ENCODE results near the gene CD82.

CD82 gene

DNA sequence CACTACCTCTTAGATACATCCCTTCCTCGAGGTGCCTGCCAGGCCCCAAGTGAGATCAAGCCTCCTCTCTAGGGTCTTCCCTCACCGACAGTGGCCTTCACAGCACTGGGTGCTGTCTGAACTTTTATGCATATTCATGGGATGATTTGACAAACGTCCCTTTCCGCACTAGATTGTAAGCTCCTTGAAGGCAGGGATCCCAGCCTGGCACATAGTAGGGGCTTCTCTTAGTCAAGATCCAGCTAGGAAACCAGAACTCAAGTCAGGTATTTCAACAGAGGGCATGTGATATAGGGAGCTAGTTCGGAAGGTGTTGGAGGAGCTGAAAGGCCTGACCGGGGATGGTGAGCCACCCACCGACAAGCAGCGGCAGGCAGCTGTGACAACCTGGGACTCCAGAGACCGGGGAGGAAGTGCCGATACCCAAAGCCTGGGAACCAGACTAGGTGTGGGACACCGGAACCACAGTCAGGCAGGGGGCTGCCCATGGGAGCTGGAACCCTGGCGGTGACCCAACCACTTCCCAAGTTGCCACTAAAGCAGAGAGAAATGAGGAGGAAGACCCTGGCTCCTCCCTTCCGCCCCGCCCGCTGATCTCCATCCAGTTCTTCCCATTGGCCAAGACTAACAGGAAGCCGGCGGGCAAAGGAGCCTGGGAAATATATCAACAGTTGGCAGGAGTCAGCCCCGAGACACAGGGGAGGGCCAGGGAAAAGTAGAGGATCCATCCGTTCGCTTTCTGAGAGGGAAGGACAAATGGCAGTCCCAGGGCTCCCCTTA, 39.8 kb upstream of the CD82 start:
- Histone ChIP-seq H3K36me3 (ENCODE audit: insufficient read depth, low read length) (no peaks in the 10 kb centered on the region), H3K4me1 (ENCODE audit: control insufficient read depth, insufficient read depth, low read length, unreplicated experiment) (peaks cover 15% of the 10 kb centered on the region), H3K27ac (ENCODE audit: low read depth, low read length) (no peak overlapping the region), H3K79me2 (ENCODE audit: control insufficient read depth, insufficient read depth, low read length, unreplicated experiment) (no peaks in the 10 kb centered on the region), H3K4me3 (ENCODE audit: low read depth, low read length) (no peak overlapping the region), H2AFZ (ENCODE audit: low read length, unreplicated experiment) (no peak overlapping the region), H3K27me3 (ENCODE audit: insufficient read depth, low read length) (peaks cover 15% of the 10 kb centered on the region)

DNA sequence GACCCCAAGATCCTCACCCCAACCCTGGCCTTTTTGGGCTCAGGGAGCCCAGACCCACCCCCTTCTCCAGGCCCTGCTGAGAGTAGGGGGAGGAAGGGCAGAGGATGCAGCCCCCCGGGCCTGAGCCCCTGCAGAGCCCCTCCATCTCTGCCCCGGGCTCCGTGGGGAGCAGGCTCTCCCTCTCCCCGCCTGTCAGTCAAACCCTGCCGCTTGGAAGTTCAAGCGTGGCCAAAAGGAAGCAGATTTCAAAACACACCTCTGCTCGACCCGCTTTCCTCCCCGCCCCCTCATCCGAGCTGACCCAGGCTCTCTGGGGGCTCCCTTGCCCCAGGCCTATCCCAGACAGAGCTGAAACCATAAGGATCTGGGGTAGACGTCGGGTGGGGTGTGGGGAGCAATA, 39.0 kb upstream of the CD82 start:
- Histone ChIP-seq H3K36me3 (ENCODE audit: insufficient read depth, low read length) (no peaks in the 10 kb centered on the region), H3K27ac (ENCODE audit: low read depth, low read length) (no peak overlapping the region), H3K79me2 (ENCODE audit: control insufficient read depth, insufficient read depth, low read length, unreplicated experiment) (no peaks in the 10 kb centered on the region), H3K4me3 (ENCODE audit: low read depth, low read length) (no peak overlapping the region), H3K4me1 (ENCODE audit: control insufficient read depth, insufficient read depth, low read length, unreplicated experiment) (peaks cover 23% of the 10 kb centered on the region), H2AFZ (ENCODE audit: low read length, unreplicated experiment) (no peak overlapping the region), H3K27me3 (ENCODE audit: insufficient read depth, low read length) (peaks cover 8% of the 10 kb centered on the region)

DNA sequence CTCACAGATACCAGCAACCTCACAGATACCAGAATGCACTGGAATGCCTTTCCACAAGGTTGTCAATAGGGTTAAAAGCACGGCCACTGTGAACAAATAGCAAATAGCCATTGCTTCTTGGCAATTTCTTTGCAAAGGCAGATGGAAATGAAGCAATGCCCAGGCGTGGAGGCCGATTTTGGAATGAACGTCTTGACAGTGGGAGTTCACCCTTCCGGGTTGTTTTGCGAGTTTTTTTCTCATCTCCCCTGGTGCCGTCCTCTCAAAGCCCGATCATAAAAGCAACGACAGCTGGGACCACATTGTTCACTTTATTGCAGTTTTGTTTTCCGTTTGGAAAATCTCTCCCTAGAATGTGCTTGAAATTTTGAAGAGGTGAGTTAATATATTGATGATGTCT, 38.0 kb upstream of the CD82 start:
- H3K27me3 ChIP-seq (ENCODE audit: insufficient read depth, low read length) = peaks cover 2% of the 10 kb centered on the region; the same call in 1 of the 2 replicates
- H3K36me3 ChIP-seq (ENCODE audit: insufficient read depth, low read length) = no peaks in the 10 kb centered on the region
- no peak overlapping the region for H3K27ac ChIP-seq (ENCODE audit: low read depth, low read length)
- H3K79me2 ChIP-seq (ENCODE audit: control insufficient read depth, insufficient read depth, low read length, unreplicated experiment) = no peaks in the 10 kb centered on the region
- no peak overlapping the region for H3K4me3 ChIP-seq (ENCODE audit: low read depth, low read length)
- no peak overlapping the region for H2AFZ ChIP-seq (ENCODE audit: low read length, unreplicated experiment)
- H3K4me1 ChIP-seq (ENCODE audit: control insufficient read depth, insufficient read depth, low read length, unreplicated experiment) = peaks cover 23% of the 10 kb centered on the region

GRCh38 chr11:44528103-44528502, 37.4 kb upstream of the CD82 start:
- no peaks in the 10 kb centered on the region for H3K27me3 ChIP-seq (ENCODE audit: insufficient read depth, low read length)
- H3K36me3 ChIP-seq (ENCODE audit: insufficient read depth, low read length) = no peaks in the 10 kb centered on the region
- H3K27ac ChIP-seq (ENCODE audit: low read depth, low read length) = no peak overlapping the region
- H3K4me3 ChIP-seq (ENCODE audit: low read depth, low read length) = no peak overlapping the region
- H3K4me1 ChIP-seq (ENCODE audit: control insufficient read depth, insufficient read depth, low read length, unreplicated experiment) = peaks cover 23% of the 10 kb centered on the region
- no peak overlapping the region for H2AFZ ChIP-seq (ENCODE audit: low read length, unreplicated experiment)
- H3K79me2 ChIP-seq (ENCODE audit: control insufficient read depth, insufficient read depth, low read length, unreplicated experiment) = no peaks in the 10 kb centered on the region

GRCh38 chr11:44528581-44528980, 36.9 kb upstream of the CD82 start:
- H3K36me3 ChIP-seq (ENCODE audit: insufficient read depth, low read length) = no peaks in the 10 kb centered on the region
- H3K4me3 ChIP-seq (ENCODE audit: low read depth, low read length) = no peak overlapping the region
- no peaks in the 10 kb centered on the region for H3K79me2 ChIP-seq (ENCODE audit: control insufficient read depth, insufficient read depth, low read length, unreplicated experiment)
- H2AFZ ChIP-seq (ENCODE audit: low read length, unreplicated experiment) = no peak overlapping the region
- peaks cover 23% of the 10 kb centered on the region for H3K4me1 ChIP-seq (ENCODE audit: control insufficient read depth, insufficient read depth, low read length, unreplicated experiment)
- no peak overlapping the region for H3K27ac ChIP-seq (ENCODE audit: low read depth, low read length)
- H3K27me3 ChIP-seq (ENCODE audit: insufficient read depth, low read length) = no peaks in the 10 kb centered on the region

DNA sequence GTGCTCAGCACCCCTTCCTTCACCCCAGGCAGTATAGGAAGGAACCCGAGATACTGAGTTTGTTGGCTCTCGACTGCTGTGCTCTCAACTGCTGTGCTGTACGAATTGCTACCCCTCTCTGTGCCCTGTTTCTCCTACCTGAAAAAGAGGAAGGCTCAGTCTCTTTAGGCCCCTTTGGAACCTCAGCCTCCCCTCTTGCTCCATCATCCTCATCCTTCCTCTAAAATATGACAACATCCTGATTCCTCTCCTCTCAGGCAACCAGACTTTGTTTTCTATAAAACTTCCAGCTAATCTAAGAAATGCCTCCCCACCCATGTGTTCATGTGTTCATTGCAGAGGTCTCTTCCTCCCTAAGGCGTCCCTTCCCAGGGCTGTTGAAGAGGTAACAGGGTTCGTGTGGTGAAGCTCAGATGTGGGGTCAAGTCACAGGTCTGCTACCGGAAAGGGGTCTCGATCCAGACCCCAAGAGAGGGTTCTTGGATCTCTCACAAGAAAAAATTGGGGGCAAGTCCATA, 35.5 kb upstream of the CD82 start:
- no peak overlapping the region for H3K27ac ChIP-seq (ENCODE audit: low read depth, low read length)
- H2AFZ ChIP-seq (ENCODE audit: low read length, unreplicated experiment) = no peak overlapping the region
- H3K79me2 ChIP-seq (ENCODE audit: control insufficient read depth, insufficient read depth, low read length, unreplicated experiment) = no peaks in the 10 kb centered on the region
- no peak overlapping the region for H3K4me3 ChIP-seq (ENCODE audit: low read depth, low read length)
- H3K36me3 ChIP-seq (ENCODE audit: insufficient read depth, low read length) = no peaks in the 10 kb centered on the region
- H3K27me3 ChIP-seq (ENCODE audit: insufficient read depth, low read length) = 0 out of 2 replicates have a peak, but pooled peaks cover 6% of the 10 kb centered on the region
- peaks cover 23% of the 10 kb centered on the region for H3K4me1 ChIP-seq (ENCODE audit: control insufficient read depth, insufficient read depth, low read length, unreplicated experiment)

DNA sequence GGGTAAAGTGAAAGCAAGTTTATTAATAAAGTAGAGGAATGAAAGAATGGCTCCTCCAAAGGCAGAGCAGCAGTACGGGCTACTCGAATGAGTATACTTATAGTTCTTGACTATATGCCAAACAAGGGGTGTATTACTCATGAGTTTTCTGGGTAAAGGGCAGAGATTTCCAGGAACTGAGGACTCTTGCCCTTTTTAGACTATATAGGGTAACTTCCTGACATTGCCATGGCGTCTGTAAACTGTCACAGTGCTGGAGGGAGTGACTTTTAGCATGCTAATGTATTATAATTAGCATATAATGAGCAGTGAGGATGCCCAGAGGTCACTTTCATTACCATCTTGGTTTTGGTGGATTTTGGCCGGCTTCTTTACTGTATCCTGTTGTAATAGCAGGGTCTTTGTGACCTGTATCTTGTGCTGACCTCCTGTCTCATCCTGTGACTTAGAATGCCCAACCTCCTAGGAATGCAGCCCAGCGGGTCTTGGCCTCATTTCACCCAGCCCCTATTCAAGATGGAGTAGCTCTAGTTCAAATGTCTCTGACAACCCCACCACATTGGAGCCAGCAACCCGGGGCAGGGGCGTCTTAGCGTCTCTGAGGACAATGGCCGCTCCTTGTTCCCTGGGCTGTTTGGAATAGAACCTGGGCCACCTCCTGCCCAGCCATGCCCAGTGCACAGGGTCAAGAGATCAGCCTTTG, 34.9 kb upstream of the CD82 start:
- Histone ChIP-seq H3K4me1 (ENCODE audit: control insufficient read depth, insufficient read depth, low read length, unreplicated experiment) (peaks cover 23% of the 10 kb centered on the region), H3K4me3 (ENCODE audit: low read depth, low read length) (no peak overlapping the region), H3K79me2 (ENCODE audit: control insufficient read depth, insufficient read depth, low read length, unreplicated experiment) (no peaks in the 10 kb centered on the region), H3K27ac (ENCODE audit: low read depth, low read length) (no peak overlapping the region), H2AFZ (ENCODE audit: low read length, unreplicated experiment) (no peak overlapping the region), H3K27me3 (ENCODE audit: insufficient read depth, low read length) (0 out of 2 replicates have a peak, but pooled peaks cover 6% of the 10 kb centered on the region), H3K36me3 (ENCODE audit: insufficient read depth, low read length) (no peaks in the 10 kb centered on the region)

GRCh38 chr11:44531116-44531504, 34.4 kb upstream of the CD82 start:
- Histone ChIP-seq H3K4me3 (ENCODE audit: low read depth, low read length) (no peak overlapping the region), H3K79me2 (ENCODE audit: control insufficient read depth, insufficient read depth, low read length, unreplicated experiment) (no peaks in the 10 kb centered on the region), H3K27me3 (ENCODE audit: insufficient read depth, low read length) (0 out of 2 replicates have a peak, but pooled peaks cover 6% of the 10 kb centered on the region), H3K27ac (ENCODE audit: low read depth, low read length) (no peak overlapping the region), H3K36me3 (ENCODE audit: insufficient read depth, low read length) (no peaks in the 10 kb centered on the region), H2AFZ (ENCODE audit: low read length, unreplicated experiment) (no peak overlapping the region), H3K4me1 (ENCODE audit: control insufficient read depth, insufficient read depth, low read length, unreplicated experiment) (peaks cover 23% of the 10 kb centered on the region)

DNA sequence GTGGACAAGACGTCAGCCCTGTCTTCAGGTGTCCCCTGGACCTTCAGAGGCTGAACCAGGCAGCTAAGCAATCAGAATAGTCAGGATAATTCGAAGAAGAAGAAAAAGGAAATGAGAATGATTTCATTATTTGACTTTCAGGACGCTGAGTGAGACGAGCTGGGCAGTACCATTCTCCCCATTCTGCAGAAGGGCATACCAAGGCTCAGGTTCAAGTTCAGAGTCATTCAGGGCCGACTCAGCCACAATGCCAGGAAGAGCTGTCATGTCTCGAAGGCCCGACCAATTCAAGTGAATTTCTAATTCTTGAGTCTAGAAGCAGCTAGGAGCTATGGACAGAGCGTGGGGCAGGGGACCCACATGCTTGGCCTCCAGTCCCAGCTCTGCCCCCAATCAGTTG, 33.8 kb upstream of the CD82 start:
- no peaks in the 10 kb centered on the region for H3K36me3 ChIP-seq (ENCODE audit: insufficient read depth, low read length)
- peaks cover 23% of the 10 kb centered on the region for H3K4me1 ChIP-seq (ENCODE audit: control insufficient read depth, insufficient read depth, low read length, unreplicated experiment)
- 0 out of 2 replicates have a peak, but pooled peaks cover 6% of the 10 kb centered on the region for H3K27me3 ChIP-seq (ENCODE audit: insufficient read depth, low read length)
- no peak overlapping the region for H3K27ac ChIP-seq (ENCODE audit: low read depth, low read length)
- no peak overlapping the region for H2AFZ ChIP-seq (ENCODE audit: low read length, unreplicated experiment)
- no peak overlapping the region for H3K4me3 ChIP-seq (ENCODE audit: low read depth, low read length)
- H3K79me2 ChIP-seq (ENCODE audit: control insufficient read depth, insufficient read depth, low read length, unreplicated experiment) = no peaks in the 10 kb centered on the region

DNA sequence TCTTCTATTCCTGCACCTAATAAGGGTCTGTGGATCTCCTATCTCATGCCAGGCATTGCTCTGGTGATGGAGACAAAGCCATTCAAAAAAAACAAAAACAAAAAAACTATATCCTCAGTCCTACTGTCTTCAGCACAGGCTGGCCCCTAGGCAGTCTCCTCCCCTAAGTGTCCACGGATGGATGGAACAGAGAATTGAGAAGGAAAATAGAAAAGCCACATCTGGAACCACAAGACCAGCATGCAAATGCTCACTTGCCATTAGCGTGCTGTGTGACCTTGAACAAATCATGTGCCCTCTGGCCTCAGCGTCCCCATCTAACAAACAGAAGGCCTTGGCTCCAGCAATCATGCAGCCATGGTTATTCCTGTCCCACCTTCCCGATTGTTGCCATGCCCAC, 32.7 kb upstream of the CD82 start:
- H3K4me1 ChIP-seq (ENCODE audit: control insufficient read depth, insufficient read depth, low read length, unreplicated experiment) = peaks cover 22% of the 10 kb centered on the region
- 0 out of 2 replicates have a peak, but pooled peaks cover 6% of the 10 kb centered on the region for H3K27me3 ChIP-seq (ENCODE audit: insufficient read depth, low read length)
- H3K36me3 ChIP-seq (ENCODE audit: insufficient read depth, low read length) = no peaks in the 10 kb centered on the region
- no peak overlapping the region for H2AFZ ChIP-seq (ENCODE audit: low read length, unreplicated experiment)
- H3K4me3 ChIP-seq (ENCODE audit: low read depth, low read length) = no peak overlapping the region
- no peaks in the 10 kb centered on the region for H3K79me2 ChIP-seq (ENCODE audit: control insufficient read depth, insufficient read depth, low read length, unreplicated experiment)
- no peak overlapping the region for H3K27ac ChIP-seq (ENCODE audit: low read depth, low read length)

All from ACC112 (cell line).